ENCODE results near the gene GPX2. TPM values are rescaled to one million over a fixed set of nuclear protein-coding genes. Genes with fewer than 3 reads are reported as not detected.

The GPX2 gene
- total RNA-seq, 1 donor from 2014 or later, result not detected

- Histone ChIP-seq H3K4me1 (peaks cover 33% of the 10 kb centered on the region), H3K27me3 (peaks cover 32% of the 10 kb centered on the region), H2AFZ (replicated peaks) (no peak overlapping the region), H3F3A (ENCODE audit: low read depth) (peaks cover 26% of the 10 kb centered on the region), H3K9ac (no peak overlapping the region), H3K79me2 (ENCODE audit: low read depth) (no peaks in the 10 kb centered on the region), H3K4me3 (peak overlapping the region; percentile 95), H3K27ac (no peak overlapping the region), H4K20me1 (ENCODE audit: low read depth) (peaks cover 10% of the 10 kb centered on the region), H3K4me2 (peak overlapping the region; percentile 92), H3K9me3 (ENCODE audit: low read depth) (no peaks in the 10 kb centered on the region), H3K36me3 (no peaks in the 10 kb centered on the region)
- DNase-seq (ENCODE audit: low spot score), result no peak
- Mint-ChIP-seq H3K27me3 (ENCODE audit: insufficient read depth, low read depth) (no peaks in the 10 kb centered on the region), H3K4me3 (peak overlapping the region; percentile 85), H3K4me1 (peaks cover 18% of the 10 kb centered on the region), H3K36me3 (no peaks in the 10 kb centered on the region), H3K27ac (no peak overlapping the region), H3K9me3 (no peaks in the 10 kb centered on the region)
- TF ChIP-seq EZH2 (IDR thresholded peaks at IDR 0.05) (no peak), EZH2phosphoT487 (IDR thresholded peaks at IDR 0.05) (no peak)
- TF ChIP-seq, protein P1, sequence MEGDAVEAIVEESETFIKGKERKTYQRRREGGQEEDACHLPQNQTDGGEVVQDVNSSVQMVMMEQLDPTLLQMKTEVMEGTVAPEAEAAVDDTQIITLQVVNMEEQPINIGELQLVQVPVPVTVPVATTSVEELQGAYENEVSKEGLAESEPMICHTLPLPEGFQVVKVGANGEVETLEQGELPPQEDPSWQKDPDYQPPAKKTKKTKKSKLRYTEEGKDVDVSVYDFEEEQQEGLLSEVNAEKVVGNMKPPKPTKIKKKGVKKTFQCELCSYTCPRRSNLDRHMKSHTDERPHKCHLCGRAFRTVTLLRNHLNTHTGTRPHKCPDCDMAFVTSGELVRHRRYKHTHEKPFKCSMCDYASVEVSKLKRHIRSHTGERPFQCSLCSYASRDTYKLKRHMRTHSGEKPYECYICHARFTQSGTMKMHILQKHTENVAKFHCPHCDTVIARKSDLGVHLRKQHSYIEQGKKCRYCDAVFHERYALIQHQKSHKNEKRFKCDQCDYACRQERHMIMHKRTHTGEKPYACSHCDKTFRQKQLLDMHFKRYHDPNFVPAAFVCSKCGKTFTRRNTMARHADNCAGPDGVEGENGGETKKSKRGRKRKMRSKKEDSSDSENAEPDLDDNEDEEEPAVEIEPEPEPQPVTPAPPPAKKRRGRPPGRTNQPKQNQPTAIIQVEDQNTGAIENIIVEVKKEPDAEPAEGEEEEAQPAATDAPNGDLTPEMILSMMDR (IDR thresholded peaks at IDR 0.05), result no peak
Measured at GRCh38 chr14:64970776-64971477, 28.4 kb upstream of the GPX2 start.

DNA sequence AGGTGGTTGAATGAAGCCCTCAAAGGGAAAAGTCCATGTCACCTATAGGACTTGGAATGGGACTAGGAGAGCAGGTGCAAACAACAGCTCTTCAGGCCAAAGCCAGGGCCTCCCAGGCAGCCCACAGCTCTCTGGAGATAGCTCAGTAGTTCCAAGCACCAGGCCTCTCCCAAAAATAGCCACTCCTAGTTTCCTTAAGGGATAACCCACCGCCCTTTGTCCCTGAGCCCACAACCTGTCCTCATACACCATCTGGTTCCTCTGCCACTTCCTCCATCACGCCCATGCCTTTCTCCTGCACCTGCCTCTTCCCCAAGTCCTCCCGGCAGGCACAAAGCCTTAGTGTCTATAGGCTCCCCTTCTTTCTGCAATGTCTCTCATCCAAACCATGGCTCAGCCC, 27.5 kb upstream of the GPX2 start:
- Mint-ChIP-seq H3K4me1 (peaks cover 18% of the 10 kb centered on the region), H3K27me3 (ENCODE audit: insufficient read depth, low read depth) (no peaks in the 10 kb centered on the region), H3K36me3 (no peaks in the 10 kb centered on the region), H3K4me3 (peak overlapping the region; percentile 85), H3K27ac (peak overlapping the region; percentile 62), H3K9me3 (no peaks in the 10 kb centered on the region)
- Histone ChIP-seq H3K79me2 (ENCODE audit: low read depth) (no peaks in the 10 kb centered on the region), H3F3A (ENCODE audit: low read depth) (peaks cover 21% of the 10 kb centered on the region), H3K9me3 (ENCODE audit: low read depth) (no peaks in the 10 kb centered on the region), H3K4me2 (no peak overlapping the region), H3K27me3 (peaks cover 32% of the 10 kb centered on the region), H4K20me1 (ENCODE audit: low read depth) (peaks cover 10% of the 10 kb centered on the region), H3K27ac (no peak overlapping the region), H2AFZ (replicated peaks) (no peak overlapping the region), H3K36me3 (no peaks in the 10 kb centered on the region), H3K4me3 (no peak overlapping the region), H3K9ac (no peak overlapping the region), H3K4me1 (peaks cover 33% of the 10 kb centered on the region)
- TF ChIP-seq EZH2phosphoT487 (IDR thresholded peaks at IDR 0.05) (no peak), EZH2 (IDR thresholded peaks at IDR 0.05) (no peak)
- TF ChIP-seq, protein P1 (IDR thresholded peaks at IDR 0.05), result no peak
- DNase-seq (ENCODE audit: low spot score), result no peak

GRCh38 chr14:64968651-64969050, 26.1 kb upstream of the GPX2 start:
- H3K27ac Mint-ChIP-seq, result no peak overlapping the region

More at GRCh38 chr14:64968651-64969050, 26.1 kb upstream of the GPX2 start:
- Mint-ChIP-seq H3K36me3 (no peaks in the 10 kb centered on the region), H3K4me1 (peaks cover 13% of the 10 kb centered on the region), H3K27me3 (ENCODE audit: insufficient read depth, low read depth) (no peaks in the 10 kb centered on the region), H3K9me3 (no peaks in the 10 kb centered on the region), H3K4me3 (no peak overlapping the region)
- Histone ChIP-seq H2AFZ (replicated peaks) (no peak overlapping the region), H3K27ac (no peak overlapping the region), H3K9me3 (ENCODE audit: low read depth) (no peaks in the 10 kb centered on the region), H4K20me1 (ENCODE audit: low read depth) (peaks cover 10% of the 10 kb centered on the region), H3K27me3 (peaks cover 32% of the 10 kb centered on the region), H3F3A (ENCODE audit: low read depth) (peaks cover 13% of the 10 kb centered on the region), H3K4me1 (peaks cover 26% of the 10 kb centered on the region), H3K36me3 (no peaks in the 10 kb centered on the region), H3K79me2 (ENCODE audit: low read depth) (no peaks in the 10 kb centered on the region), H3K9ac (no peak overlapping the region), H3K4me2 (peak overlapping the region; percentile 40), H3K4me3 (no peak overlapping the region)
- TF ChIP-seq, protein P1 (IDR thresholded peaks at IDR 0.05), result no peak
- TF ChIP-seq EZH2phosphoT487 (IDR thresholded peaks at IDR 0.05) (no peak), EZH2 (IDR thresholded peaks at IDR 0.05) (no peak)
- DNase-seq (ENCODE audit: low spot score), result peak; percentile 41
